GM19324 (cell line): ENCODE results near the gene CHST11.

Experiments used
- ATAC-seq: cut with Tn5 transposase; IDR thresholded peaks from one replicate; pipeline ENCODE4 v1.9.1; 2021; ENCODE audit warnings: mild to moderate bottlenecking, moderate library complexity; ENCODE audit not compliant: unreplicated experiment, low FRiP score

CHST11 gene

GRCh38 chr12:104643093-104643818 is 186.5 kb downstream of the CHST11 start:
- ATAC-seq: no peak

GRCh38 chr12:104643819-104644669 is 187.3 kb downstream of the CHST11 start:
- no peak for ATAC-seq

DNA sequence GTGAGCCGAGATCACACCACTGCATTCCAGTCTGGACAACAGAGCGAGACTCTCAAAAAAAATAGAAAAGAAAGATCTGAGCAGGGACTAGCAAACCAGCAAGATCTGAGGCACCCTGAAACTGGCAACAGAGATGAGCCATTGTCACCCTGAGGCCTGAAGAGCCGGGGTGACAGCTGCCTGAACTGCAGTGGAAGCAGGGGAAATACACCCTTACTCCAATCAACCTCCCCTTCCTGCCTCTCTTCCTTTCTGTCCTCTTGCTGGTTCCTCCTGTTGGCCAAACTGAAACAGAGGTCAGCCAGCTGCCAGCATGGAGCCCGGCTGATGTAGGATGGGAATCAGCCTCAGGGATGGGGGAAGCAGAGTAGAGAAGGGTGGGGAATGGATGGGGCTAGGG is 192.0 kb downstream of the CHST11 start:
- ATAC-seq: no peak

- no peak for ATAC-seq
These were observed 192.6 kb downstream of the CHST11 start for GRCh38 chr12:104649217-104649824.

GRCh38 chr12:104649921-104650320 is 193.2 kb downstream of the CHST11 start:
- no peak for ATAC-seq

GRCh38 chr12:104650541-104650940 is 193.8 kb downstream of the CHST11 start:
- no peak for ATAC-seq

DNA sequence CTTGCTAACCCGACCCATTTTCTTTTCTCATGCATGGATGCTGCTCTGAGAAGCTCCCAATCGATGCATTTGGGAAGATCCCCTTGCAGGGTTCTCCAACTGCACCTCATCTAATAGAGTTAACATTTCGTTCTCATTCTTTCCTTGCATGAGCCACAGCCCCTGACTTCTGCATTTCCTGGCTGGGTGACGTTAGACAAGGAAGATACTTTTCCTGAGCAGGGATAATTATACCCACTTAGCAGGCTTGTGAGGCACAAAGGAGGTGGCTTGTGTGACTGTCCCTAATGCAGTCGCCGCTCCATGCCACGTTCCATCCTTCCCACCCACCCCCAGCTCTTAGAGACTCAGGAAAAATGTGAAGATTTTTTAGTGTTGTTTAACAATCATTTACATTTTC is 195.1 kb downstream of the CHST11 start:
- ATAC-seq: no peak

DNA sequence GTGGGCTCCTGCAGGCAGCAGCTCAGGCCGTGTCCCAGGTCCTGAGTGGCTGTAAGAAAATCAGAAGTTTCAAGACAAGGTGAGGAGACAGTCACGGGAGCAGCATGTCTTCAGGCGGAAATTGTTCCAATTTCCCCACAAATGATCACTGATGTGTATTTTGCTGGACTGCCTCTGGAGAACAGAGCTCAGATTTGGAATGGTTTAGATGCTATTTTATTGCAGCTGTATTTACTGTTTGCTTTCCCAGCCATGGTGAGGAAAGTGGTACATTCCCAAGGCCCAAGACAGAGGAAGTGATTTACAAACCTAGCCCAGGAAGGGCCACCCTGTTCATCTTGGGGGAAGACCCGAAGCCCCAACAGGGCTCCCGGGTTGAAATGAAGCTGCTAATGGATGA is 195.6 kb downstream of the CHST11 start:
- no peak for ATAC-seq

- ATAC-seq: no peak
These were observed 196.2 kb downstream of the CHST11 start for GRCh38 chr12:104652910-104653309.

GRCh38 chr12:104653730-104654664 is 197.2 kb downstream of the CHST11 start:
- ATAC-seq: no peak

DNA sequence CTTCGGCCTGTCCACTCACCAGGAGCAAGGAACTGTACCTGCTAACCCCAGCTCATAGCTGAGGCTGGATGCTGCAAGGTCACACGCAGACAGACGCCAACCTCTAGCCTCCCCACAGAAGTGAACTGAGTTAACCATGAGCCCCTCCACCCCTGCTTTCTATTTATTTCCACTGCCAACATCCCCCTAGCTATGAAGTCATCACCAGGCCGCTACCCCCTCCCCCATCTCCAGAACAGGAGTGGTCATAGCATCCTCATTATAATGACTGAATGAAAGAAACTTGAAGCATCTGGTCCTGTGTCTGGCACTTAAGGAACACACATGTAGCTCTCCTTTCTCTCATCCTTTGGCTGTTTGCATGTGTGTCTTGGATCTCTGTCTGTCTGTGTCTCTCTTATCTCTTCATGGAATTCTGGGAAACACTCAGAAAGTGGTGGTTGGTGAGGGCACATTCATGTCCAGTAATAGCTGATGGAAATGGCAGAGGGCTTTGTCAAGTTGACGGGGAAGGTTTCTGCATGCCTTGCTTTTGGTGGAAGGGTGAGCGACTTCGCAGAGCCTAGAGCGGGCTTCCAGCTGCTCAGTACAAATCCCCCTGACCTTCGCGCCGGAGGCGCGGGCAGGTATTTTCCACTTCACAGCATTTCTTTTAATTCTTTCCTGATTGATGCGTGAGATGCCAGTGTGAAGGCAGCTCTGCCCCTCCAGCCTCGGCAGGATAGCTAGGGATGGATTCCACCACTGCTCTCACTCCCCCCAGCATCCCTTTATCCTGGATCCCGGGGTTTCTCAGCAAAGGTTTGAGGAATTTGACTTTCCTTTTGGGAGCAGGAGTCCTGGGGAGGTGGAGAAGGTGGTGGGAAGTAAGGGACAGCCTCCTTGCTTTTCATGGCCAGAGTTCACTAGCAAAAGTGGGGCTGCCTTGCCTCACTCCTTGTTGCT is 198.2 kb downstream of the CHST11 start:
- ATAC-seq: no peak

DNA sequence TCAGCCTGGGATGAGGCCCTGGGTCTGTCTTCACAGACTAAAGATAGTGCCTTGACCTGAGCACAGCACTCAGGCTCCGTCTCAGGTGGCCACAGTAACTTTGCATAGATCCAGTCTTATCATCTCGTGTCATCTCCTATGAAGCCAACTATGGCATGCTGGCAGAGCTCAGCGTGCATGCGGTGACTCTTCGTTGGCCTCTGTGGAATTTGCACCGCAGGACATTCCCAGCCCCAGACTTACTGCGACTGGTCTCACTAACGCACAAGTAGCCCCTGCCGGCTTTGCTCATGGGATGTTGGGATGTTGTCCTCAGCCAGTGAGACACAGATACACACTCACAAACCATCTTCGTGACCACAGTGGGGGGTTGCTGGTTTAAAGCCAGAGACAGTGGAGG is 199.6 kb downstream of the CHST11 start:
- ATAC-seq: no peak

- ATAC-seq: no peak
These were observed 200.2 kb downstream of the CHST11 start for GRCh38 chr12:104656921-104657320.

DNA sequence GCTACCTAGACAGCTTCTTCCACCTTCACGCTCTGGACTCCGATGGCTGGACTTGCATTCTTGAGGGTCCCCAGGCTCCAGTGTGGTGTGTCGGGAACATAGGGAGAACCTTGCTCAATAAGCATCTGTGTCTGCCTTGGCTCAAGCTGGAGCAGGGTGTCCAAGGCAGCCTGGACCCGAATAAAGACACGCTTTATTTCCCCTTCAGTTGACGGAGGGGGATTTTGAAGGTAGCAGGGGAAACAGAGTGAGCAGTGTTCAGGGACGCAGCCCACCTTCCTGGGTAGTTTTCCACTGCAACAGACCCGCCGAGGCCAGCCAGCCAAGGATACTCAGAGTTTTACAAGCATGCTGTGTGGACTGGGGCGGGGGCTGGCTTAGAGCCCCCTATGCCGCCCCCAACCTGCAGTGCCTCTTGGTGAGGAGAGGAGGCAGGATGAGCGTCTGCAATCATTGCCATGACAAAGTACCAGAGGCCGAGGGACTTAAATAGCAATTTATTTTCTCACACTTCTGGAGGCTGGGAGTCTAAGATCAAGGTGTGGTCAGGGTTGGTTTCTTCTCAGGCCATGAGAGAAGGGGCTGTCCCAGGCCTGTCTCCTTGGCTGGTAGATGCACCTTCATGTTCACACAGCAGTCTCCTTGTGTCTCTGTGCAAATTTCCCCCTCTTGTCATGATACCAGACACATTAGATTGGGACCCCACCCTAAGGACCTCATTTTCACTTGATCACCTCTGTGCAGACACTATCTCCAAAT is 201.2 kb downstream of the CHST11 start:
- no peak for ATAC-seq

GRCh38 chr12:104659058-104659457 is 202.3 kb downstream of the CHST11 start:
- no peak for ATAC-seq

- no peak for ATAC-seq
These were observed 205.5 kb downstream of the CHST11 start for GRCh38 chr12:104662203-104662602.

GRCh38 chr12:104662908-104663307 is 206.2 kb downstream of the CHST11 start:
- no peak for ATAC-seq

- no peak for ATAC-seq
These were observed 207.6 kb downstream of the CHST11 start for GRCh38 chr12:104664351-104664750.

GRCh38 chr12:104665296-104665695 is 208.5 kb downstream of the CHST11 start:
- ATAC-seq: no peak
